ENCODE data around the gene RAB17.

DNA sequence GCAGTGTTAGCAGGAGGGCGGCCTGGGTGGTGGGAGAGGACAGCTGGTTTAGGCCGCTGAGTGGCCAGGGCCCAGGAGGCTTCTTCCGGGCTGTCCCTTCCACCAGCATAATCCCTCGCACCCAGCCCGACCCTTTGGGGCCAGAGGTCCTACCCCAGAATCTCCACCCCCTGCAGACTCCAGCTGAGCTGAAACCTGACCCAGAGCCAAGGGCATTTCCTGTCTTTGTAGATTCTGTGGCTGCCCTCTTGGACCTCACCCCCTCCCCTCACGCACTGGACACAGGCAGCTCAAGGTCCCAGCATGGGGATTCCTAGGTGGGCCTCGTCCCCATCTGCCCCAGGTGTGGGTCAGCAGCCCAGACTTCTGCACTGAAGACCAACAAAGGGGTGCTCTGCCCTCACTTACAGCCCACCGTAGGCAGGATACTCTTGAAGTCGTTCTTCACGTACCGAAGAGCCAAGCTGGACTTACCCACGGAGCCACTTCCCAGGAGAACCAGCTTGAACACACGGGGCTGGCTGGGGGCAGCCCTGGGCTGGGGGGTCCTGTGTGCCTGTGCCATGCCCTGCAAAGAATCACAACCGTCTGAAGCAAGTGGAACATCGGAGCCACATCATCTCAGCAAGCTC is 4.8 kb downstream of the RAB17 start:
- TF ChIP-seq POLR2A (IDR thresholded peaks at IDR 0.05) (no peak), CTCF (IDR thresholded peaks at IDR 0.05) (no peak), POLR2AphosphoS5 (IDR thresholded peaks at IDR 0.05) (no peak), EP300 (IDR thresholded peaks at IDR 0.05) (no peak)
